Measurements from ENCODE around the gene SIN3A.
A peak's percentile ranks its signal among the peaks of the same experiment; 100 is the strongest.
"Not testable (repeated sequence)": the region's sequence is repeated elsewhere in the genome, so short reads cannot be mapped to it uniquely, and the experiment has no call there.

The SIN3A gene

GRCh38 chr15:75451674-75452363 lies at the start of gene SIN3A:
TSS of gene SIN3A (minus strand) at chr15:75451690. CDS start at chr15:75430375, 21,315 bp downstream.
- peak; percentile 100 for DNase-seq

GRCh38 chr15:75493732-75494131 lies 42.2 kb upstream of the SIN3A start:
- no peak for DNase-seq

- DNase-seq, result no peak
Observed at GRCh38 chr15:75483961-75484360, 32.5 kb upstream of the SIN3A start.

GRCh38 chr15:75483556-75483955 lies 32.1 kb upstream of the SIN3A start:
- not testable (repeated sequence) for DNase-seq

GRCh38 chr15:75483106-75483505 lies 31.6 kb upstream of the SIN3A start:
- no peak for DNase-seq

- peak; percentile 21 for DNase-seq
Observed at GRCh38 chr15:75480463-75480862, 29.0 kb upstream of the SIN3A start.

GRCh38 chr15:75479670-75480069 lies 28.2 kb upstream of the SIN3A start:
- no peak for DNase-seq

GRCh38 chr15:75477094-75477493 lies 25.6 kb upstream of the SIN3A start:
- peak; percentile 21 for DNase-seq

GRCh38 chr15:75468913-75469598 lies 17.6 kb upstream of the SIN3A start:
- no peak for DNase-seq

- no peak for DNase-seq
Observed at GRCh38 chr15:75460646-75461045, 9.2 kb upstream of the SIN3A start.

GRCh38 chr15:75459581-75459980 lies 8.1 kb upstream of the SIN3A start:
- no peak for DNase-seq

- no peak for DNase-seq
Observed at GRCh38 chr15:75456710-75457109, 5.2 kb upstream of the SIN3A start.

GRCh38 chr15:75455982-75456531 lies 4.6 kb upstream of the SIN3A start:
- DNase-seq, result peak; percentile 85

GRCh38 chr15:75455424-75455981 lies 4.0 kb upstream of the SIN3A start:
- peak; percentile 96 for DNase-seq

- DNase-seq, result peak; percentile 93
Observed at GRCh38 chr15:75454471-75455378, 3.2 kb upstream of the SIN3A start.

GRCh38 chr15:75453703-75454470 lies 2.4 kb upstream of the SIN3A start:
- peak; percentile 98 for DNase-seq

GRCh38 chr15:75452865-75453702 lies 1.6 kb upstream of the SIN3A start:
- peak; percentile 90 for DNase-seq

- DNase-seq, result peak; percentile 92
Observed at GRCh38 chr15:75452364-75452864, 924 bp upstream of the SIN3A start.

GRCh38 chr15:75451202-75451673 lies 252 bp downstream of the SIN3A start:
- DNase-seq, result no peak

Measured in activated effector memory CD4-positive, alpha-beta T cell treated with anti-CD3 and anti-CD28 coated beads, Interleukin-2, amount 50 U/mL, for 16 hours (primary cell).